Dermis microvascular lymphatic vessel endothelial cell (primary cell): Measurements from ENCODE around the gene ACSM4. TPM values are rescaled to one million over a fixed set of nuclear protein-coding genes. Genes with fewer than 3 reads are reported as not detected.
"Not testable (repeated sequence)": the region's sequence is repeated elsewhere in the genome, so short reads cannot be mapped to it uniquely, and the experiment has no call there.

ENCODE experiments used
- DNase-seq, 2 donors: peaks; one replicate each; pipeline versions ENCODE4 v3.0.0 to v3.0.0-alpha.2; 2010; ENCODE audit warnings: low read depth in 2 of 2
- total RNA-seq: library from RNA; depleted of rRNA; stranded (reverse); fragments of >200 nt; gene quantifications from 2 replicates; pipeline ENCODE4 v1.2.1, GENCODE V29; 2014

ACSM4 gene
- total RNA-seq, 1 donor from 2014 or later, result not detected

DNA sequence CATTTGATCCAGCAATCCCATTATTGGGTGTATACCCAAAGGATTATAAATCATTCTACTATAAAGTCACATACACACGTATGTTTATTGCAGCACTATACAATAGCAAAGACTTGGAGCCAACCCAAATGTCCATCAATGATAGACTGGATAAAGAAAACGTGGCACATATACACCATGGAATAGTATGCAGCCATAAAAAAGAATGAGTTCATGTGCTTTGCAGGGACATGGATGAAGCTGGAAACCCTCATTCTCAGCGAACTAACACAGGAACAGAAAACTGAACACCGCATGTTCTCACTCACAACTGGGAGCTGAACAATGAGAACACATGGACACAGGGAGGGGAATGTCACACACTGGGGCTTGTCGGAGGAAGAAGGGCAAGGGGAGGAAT, 33.9 kb downstream of the ACSM4 start:
- not testable (repeated sequence) for DNase-seq

- DNase-seq, result peak in 1 of 2 donors; percentile 16
Measured at GRCh38 chr12:7339675-7340074, 35.8 kb downstream of the ACSM4 start.

DNA sequence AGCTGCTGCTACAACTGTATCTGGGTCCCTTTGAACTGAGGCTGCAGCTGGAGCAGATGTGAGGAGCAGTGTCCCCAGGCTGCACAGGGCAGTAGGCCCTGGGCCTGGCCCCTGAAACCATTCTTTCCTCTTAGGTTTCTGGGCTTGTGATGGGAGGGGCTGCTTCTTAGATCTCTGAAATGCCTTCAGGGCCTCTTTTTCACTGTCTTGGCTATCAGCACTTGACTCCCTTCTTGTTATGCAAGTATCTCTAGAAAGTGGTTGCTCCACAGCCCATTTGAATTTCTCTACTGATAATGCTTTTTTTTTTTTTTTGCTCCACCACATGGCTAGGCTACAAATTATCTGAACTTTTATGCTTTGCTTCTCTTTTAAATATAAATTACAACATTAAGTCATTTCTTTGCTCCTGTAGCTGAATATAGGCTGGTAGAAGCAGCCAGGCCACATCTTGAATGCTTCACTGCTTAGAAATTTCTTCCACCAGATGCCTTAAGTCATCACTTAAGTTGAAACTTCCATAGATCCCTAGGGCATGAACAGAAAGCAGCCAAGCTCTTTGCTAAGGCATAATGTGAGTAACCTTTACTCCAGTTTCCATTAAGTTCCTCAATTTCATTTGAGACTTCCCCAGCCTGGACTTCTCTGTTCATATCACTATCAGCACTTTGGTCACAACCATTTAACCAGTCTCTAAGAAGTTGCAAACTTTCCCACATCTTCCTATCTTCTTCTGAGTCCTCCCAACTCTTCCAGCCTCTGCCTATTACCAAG, 41.1 kb downstream of the ACSM4 start:
- DNase-seq, result no peak

- DNase-seq, result no peak
Measured at GRCh38 chr12:7346551-7347225, 42.8 kb downstream of the ACSM4 start.

DNA sequence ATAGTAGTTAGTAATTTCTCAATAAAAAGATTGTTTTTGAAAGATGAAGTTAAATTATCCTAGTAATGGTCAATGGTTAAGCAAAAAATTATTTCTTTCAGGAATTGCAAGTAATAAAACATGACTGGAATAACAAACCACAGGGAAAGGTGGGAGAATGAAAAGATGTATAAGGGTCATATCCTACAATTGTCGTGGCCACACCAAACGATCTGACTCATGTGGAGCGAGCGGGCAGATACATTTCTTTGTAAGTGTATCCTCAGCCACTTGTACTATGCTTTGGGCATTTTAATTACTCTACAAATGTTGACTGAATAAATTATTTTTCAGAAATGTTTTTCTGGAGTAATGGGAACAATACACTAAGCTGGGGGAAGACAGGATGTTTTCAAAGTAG, 45.5 kb downstream of the ACSM4 start:
- DNase-seq, result peak; percentile 70 to 94

GRCh38 chr12:7351177-7351576, 47.3 kb downstream of the ACSM4 start:
- no peak for DNase-seq

GRCh38 chr12:7352661-7353060, 48.8 kb downstream of the ACSM4 start:
- no peak for DNase-seq

DNA sequence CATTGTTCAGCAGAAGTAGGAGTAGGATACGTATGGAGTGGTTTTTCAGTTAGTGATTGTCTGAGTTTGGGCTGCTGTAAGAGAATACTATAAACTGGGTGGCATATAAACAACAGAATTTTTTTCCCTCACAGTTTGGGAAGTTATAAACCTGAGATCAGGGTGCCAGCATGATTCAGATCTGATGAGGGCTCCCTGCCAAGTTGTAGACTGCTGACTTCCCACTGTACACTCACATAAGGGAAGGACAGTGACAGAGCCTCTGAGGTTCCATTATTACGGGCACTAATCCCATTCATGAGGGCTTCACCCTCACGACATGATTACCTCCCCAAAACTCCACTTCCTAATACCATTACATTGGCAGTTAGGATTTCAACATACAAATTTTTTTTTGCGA, 50.7 kb downstream of the ACSM4 start:
- peak; percentile 43 to 84 for DNase-seq

GRCh38 chr12:7361265-7361664, 57.4 kb downstream of the ACSM4 start:
- DNase-seq, result no peak

DNA sequence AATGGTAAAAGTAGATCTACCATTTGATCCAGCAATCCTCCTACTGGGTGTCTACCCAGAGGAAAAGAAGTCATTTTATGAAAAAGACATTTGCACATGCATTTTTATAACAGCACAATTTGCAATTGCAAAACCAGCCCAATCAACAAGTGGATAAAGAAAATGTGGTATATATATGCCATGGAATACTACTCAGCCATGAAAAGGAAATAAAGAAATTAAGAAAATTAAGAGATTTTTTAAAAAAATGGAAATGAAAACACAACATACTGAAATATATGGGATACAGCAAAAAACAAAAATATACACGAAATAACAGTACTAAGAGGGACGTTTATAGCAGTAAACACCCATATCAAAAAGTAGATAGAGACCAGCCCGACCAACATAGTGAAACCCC, 58.9 kb downstream of the ACSM4 start:
- DNase-seq, result no peak

- DNase-seq, result peak; percentile 42 to 54
Measured at GRCh38 chr12:7369274-7369729, 65.4 kb downstream of the ACSM4 start.

DNA sequence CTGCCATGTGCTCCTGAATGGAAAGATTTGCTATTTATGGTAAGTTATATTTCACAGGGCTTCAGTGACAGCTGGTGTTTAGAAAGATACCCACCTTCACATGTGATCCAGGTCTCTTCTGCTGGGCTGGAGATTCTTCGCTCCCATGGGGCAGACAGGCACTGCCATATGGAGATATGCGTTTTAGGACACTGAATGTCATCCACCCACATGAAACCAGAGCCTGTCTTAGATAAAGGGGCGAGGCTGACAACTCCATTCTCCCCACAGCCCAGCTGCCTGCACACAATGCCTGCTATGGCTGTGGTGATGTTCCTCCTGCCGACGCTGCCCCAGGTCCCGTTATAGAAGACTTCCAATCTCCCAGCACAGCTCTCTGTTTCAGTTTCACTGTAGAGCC, 69.4 kb downstream of the ACSM4 start:
- no peak for DNase-seq

DNA sequence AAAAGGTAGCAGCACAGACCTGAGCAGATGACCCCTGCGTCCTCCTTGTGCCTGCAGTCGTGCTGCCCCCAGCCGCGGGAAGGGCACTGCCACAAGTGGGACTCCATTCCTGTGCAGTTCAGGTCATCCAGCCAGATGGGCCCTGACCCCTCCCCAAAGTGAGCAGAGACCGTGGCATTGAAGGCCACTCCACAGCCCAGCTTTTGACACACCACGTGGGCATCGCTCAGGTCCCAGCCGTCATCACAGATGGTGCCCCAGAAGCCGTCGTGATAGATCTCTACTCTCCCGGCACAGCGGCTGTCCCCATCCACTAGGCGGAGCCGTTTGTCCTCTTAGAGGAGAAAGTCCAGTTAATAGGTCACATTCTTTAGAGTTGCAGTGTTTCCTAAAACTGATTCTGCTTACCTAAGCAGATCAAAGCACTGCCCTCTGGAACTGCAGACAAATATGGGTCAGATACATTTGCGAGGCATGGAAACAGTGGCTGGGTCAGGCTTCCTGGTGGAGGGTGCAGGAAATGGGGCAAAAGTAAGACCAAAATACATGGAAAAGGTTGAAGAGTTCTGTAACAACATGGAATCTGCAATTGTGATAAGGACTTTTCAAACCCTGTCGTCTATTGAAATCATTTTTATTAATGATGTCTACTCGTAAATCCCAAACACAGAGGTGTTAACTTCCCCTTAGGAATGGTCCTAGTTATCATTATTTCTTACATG, 70.7 kb downstream of the ACSM4 start:
- peak; percentile 40 to 63 for DNase-seq

DNA sequence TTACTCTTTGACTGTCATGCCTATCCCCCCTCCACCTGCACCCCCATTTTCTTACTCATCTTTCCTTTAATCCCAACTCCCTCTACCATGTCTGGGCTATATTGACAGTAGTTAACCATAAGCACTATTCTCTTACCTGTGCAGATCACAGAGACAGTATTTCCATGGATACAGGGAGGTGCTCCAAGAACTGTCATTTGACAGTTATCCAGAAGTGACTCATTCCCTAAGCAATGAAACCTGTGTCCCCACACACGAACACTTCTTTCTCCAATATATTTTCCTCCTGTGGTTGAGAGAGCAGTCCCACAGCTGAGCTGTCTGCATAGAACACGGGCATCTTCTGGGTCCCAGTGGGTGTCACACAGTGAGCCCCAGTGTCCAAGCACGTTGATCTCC, 71.3 kb downstream of the ACSM4 start:
- DNase-seq, result no peak

- no peak for DNase-seq
Measured at GRCh38 chr12:7376196-7376595, 72.3 kb downstream of the ACSM4 start.

Other genes with a start within 250 kb of the ACSM4 start
- gene C1S, start 243.4 kb upstream of the ACSM4 start, total RNA-seq, result 0.13 TPM in 2 replicates
- gene C1R, start 211.6 kb upstream of the ACSM4 start, total RNA-seq, result 0.77 and 1.1 TPM in 2 replicates
- gene C1RL, start 194.9 kb upstream of the ACSM4 start, total RNA-seq, result 13.4 and 15.6 TPM in 2 replicates
- 0.26 and 0.38 TPM in 2 replicates for gene RBP5, start 175.2 kb upstream of the ACSM4 start, total RNA-seq
- gene CLSTN3, start 173.7 kb upstream of the ACSM4 start, total RNA-seq, result 15.0 and 29.0 TPM in 2 replicates
- 31.6 and 33.0 TPM in 2 replicates for gene PEX5, start 114.4 kb upstream of the ACSM4 start, total RNA-seq
- 16.0 and 23.6 TPM in 2 replicates for gene CD163L1, start 140.1 kb downstream of the ACSM4 start, total RNA-seq
- gene CD163, start 199.7 kb downstream of the ACSM4 start, total RNA-seq, result under 0.01 TPM in 1 of 2 replicates, not detected in the other